GM23248 (cell line): ENCODE results near the gene SPATA4.

ENCODE experiments used
- EZH2 ChIP-seq: fragments of 200-600 bp; sonication (generic); IDR thresholded peaks from 2 replicates; pipeline ENCODE4 v1.6.1; 2018; ENCODE audit warnings: antibody characterized with exemption, mild to moderate bottlenecking; ENCODE audit not compliant: insufficient read depth, poor library complexity, severe bottlenecking
- EZH2phosphoT487 ChIP-seq: fragments of 200-600 bp; sonication (generic); IDR thresholded peaks from 2 replicates; pipeline ENCODE4 v1.6.1; 2018; ENCODE audit warnings: antibody characterized with exemption, moderate library complexity, mild to moderate bottlenecking, low read depth; ENCODE audit not compliant: insufficient read depth

GRCh38 chr4:176242764-176243347 lies 47.5 kb upstream of the SPATA4 start:
- TF ChIP-seq EZH2 (no peak), EZH2phosphoT487 (no peak)
